GM18499 (cell line): ENCODE measurements around the gene PRSS38.

Experiments used
- ATAC-seq: cut with Tn5 transposase; IDR thresholded peaks from one replicate; pipeline ENCODE4 v1.9.1; 2021; ENCODE audit warnings: moderate number of reproducible peaks; ENCODE audit not compliant: insufficient read depth, unreplicated experiment

The PRSS38 gene

GRCh38 chr1:227893949-227894721 lies 78.7 kb downstream of the PRSS38 start:
- no peak for ATAC-seq

GRCh38 chr1:227894831-227895451 lies 79.5 kb downstream of the PRSS38 start:
- ATAC-seq: no peak
